ENCODE results near the gene CDKN2AIP.

GRCh38 chr4:183468210-183469095, 24.0 kb downstream of the CDKN2AIP start:
- TF ChIP-seq CTCF (IDR thresholded peaks at IDR 0.05), result no peak
- no peak for TF ChIP-seq EP300 (IDR thresholded peaks at IDR 0.05)
- no peak for TF ChIP-seq POLR2A (IDR thresholded peaks at IDR 0.05)
